ENCODE data around the gene ECHDC3.

The ECHDC3 gene

GRCh38 chr10:11719496-11720259 is 22.5 kb upstream of the ECHDC3 start:
- no peaks in the 10 kb centered on the region for H3K27me3 ChIP-seq (ENCODE audit: control insufficient read depth in 3 of 3, insufficient read depth in 3 of 3, low read depth in 1 of 3, low read length in 3 of 3)
- no peak for DNase-seq (ENCODE audit: low spot score)
- WGBS, 2 donors (ENCODE audit: extremely low coverage in 2 of 2, insufficient read length in 2 of 2, insufficient replicate concordance in 1 of 2) = no CpG with 5 or more reads among the region's 13 CpGs
- H3K18ac ChIP-seq (ENCODE audit: low read length) = no peak overlapping the region
- no peak overlapping the region for H2AK5ac ChIP-seq (ENCODE audit: low read depth, low read length)
- no peak overlapping the region for H2BK5ac ChIP-seq (ENCODE audit: low read length)
- peaks cover 0 to 4% of the 10 kb centered on the region in 2 donors for H3K9me3 ChIP-seq (replicated peaks in 1 of 2; ENCODE audit: control insufficient read depth in 2 of 2, insufficient read depth in 1 of 2, low read depth in 1 of 2, low read length in 2 of 2)
- H4K91ac ChIP-seq (ENCODE audit: low read depth, low read length, poor library complexity) = no peak overlapping the region
- no peak overlapping the region for H2AFZ ChIP-seq (ENCODE audit: low read length)
- no peak overlapping the region for H2BK120ac ChIP-seq (ENCODE audit: low read depth, low read length)
- H4K8ac ChIP-seq (ENCODE audit: low read depth, low read length) = no peak overlapping the region
- no peak overlapping the region for H3K14ac ChIP-seq (ENCODE audit: low read length)
- no peaks in the 10 kb centered on the region for H3K79me1 ChIP-seq (ENCODE audit: low read depth, low read length)
- no peak overlapping the region for H3K4me3 ChIP-seq (ENCODE audit: low read length in 2 of 2)
- no peak overlapping the region for H3K4me2 ChIP-seq (ENCODE audit: insufficient read depth, low read length, poor library complexity, severe bottlenecking)
- no peak overlapping the region for H3K9ac ChIP-seq (ENCODE audit: low read depth, low read length, poor library complexity)
- no peak overlapping the region for H2BK15ac ChIP-seq (ENCODE audit: low read length)
- H3K4ac ChIP-seq (ENCODE audit: low read length) = no peak overlapping the region
- H3K23ac ChIP-seq (ENCODE audit: low read depth, low read length, poor library complexity) = no peak overlapping the region
- no peaks in the 10 kb centered on the region for H3K36me3 ChIP-seq (replicated peaks in 1 of 2; ENCODE audit: control insufficient read depth in 2 of 2, insufficient read depth in 2 of 2, low read length in 2 of 2)
- no peaks in the 10 kb centered on the region for H3K4me1 ChIP-seq (ENCODE audit: control insufficient read depth in 2 of 2, insufficient read depth in 1 of 2, low read depth in 1 of 2, low read length in 2 of 2)
- no peak overlapping the region for H3K27ac ChIP-seq (replicated peaks; ENCODE audit: low read length)
- no peak overlapping the region for H2BK12ac ChIP-seq (ENCODE audit: low read length)

- Histone ChIP-seq H3K27me3 (ENCODE audit: control insufficient read depth in 3 of 3, insufficient read depth in 3 of 3, low read depth in 1 of 3, low read length in 3 of 3) (no peaks in the 10 kb centered on the region), H2BK12ac (ENCODE audit: low read length) (no peak overlapping the region), H3K4me1 (ENCODE audit: control insufficient read depth in 2 of 2, insufficient read depth in 1 of 2, low read depth in 1 of 2, low read length in 2 of 2) (no peaks in the 10 kb centered on the region), H3K79me1 (ENCODE audit: low read depth, low read length) (no peaks in the 10 kb centered on the region), H2BK15ac (ENCODE audit: low read length) (no peak overlapping the region), H3K14ac (ENCODE audit: low read length) (no peak overlapping the region), H3K23ac (ENCODE audit: low read depth, low read length, poor library complexity) (no peak overlapping the region), H3K27ac (replicated peaks; ENCODE audit: low read length) (no peak overlapping the region), H3K9me3 (replicated peaks in 1 of 2; ENCODE audit: control insufficient read depth in 2 of 2, insufficient read depth in 1 of 2, low read depth in 1 of 2, low read length in 2 of 2) (peaks cover 0 to 4% of the 10 kb centered on the region in 2 donors), H3K4me3 (ENCODE audit: low read length in 2 of 2) (no peak overlapping the region), H3K18ac (ENCODE audit: low read length) (no peak overlapping the region), H4K91ac (ENCODE audit: low read depth, low read length, poor library complexity) (no peak overlapping the region), H3K9ac (ENCODE audit: low read depth, low read length, poor library complexity) (no peak overlapping the region), H3K4me2 (ENCODE audit: insufficient read depth, low read length, poor library complexity, severe bottlenecking) (no peak overlapping the region), H2BK120ac (ENCODE audit: low read depth, low read length) (no peak overlapping the region), H2AK5ac (ENCODE audit: low read depth, low read length) (no peak overlapping the region), H3K36me3 (replicated peaks in 1 of 2; ENCODE audit: control insufficient read depth in 2 of 2, insufficient read depth in 2 of 2, low read length in 2 of 2) (no peaks in the 10 kb centered on the region), H3K4ac (ENCODE audit: low read length) (no peak overlapping the region), H2AFZ (ENCODE audit: low read length) (no peak overlapping the region), H4K8ac (ENCODE audit: low read depth, low read length) (no peak overlapping the region), H2BK5ac (ENCODE audit: low read length) (no peak overlapping the region)
- no CpG with 5 or more reads among the region's 11 CpGs for WGBS, 2 donors (ENCODE audit: extremely low coverage in 2 of 2, insufficient read length in 2 of 2, insufficient replicate concordance in 1 of 2)
- DNase-seq (ENCODE audit: low spot score) = no peak
Measured at GRCh38 chr10:11720260-11720741, 21.9 kb upstream of the ECHDC3 start.

- Histone ChIP-seq H3K9me3 (replicated peaks in 1 of 2; ENCODE audit: control insufficient read depth in 2 of 2, insufficient read depth in 1 of 2, low read depth in 1 of 2, low read length in 2 of 2) (peaks cover 0 to 2% of the 10 kb centered on the region in 2 donors), H3K9ac (ENCODE audit: low read depth, low read length, poor library complexity) (no peak overlapping the region), H4K8ac (ENCODE audit: low read depth, low read length) (no peak overlapping the region), H2AFZ (ENCODE audit: low read length) (no peak overlapping the region), H2BK120ac (ENCODE audit: low read depth, low read length) (no peak overlapping the region), H3K23ac (ENCODE audit: low read depth, low read length, poor library complexity) (no peak overlapping the region), H3K14ac (ENCODE audit: low read length) (no peak overlapping the region), H3K4me3 (ENCODE audit: low read length in 2 of 2) (no peak overlapping the region), H3K79me1 (ENCODE audit: low read depth, low read length) (no peaks in the 10 kb centered on the region), H3K4me1 (ENCODE audit: control insufficient read depth in 2 of 2, insufficient read depth in 1 of 2, low read depth in 1 of 2, low read length in 2 of 2) (no peaks in the 10 kb centered on the region), H4K91ac (ENCODE audit: low read depth, low read length, poor library complexity) (no peak overlapping the region), H2BK12ac (ENCODE audit: low read length) (no peak overlapping the region), H2BK5ac (ENCODE audit: low read length) (no peak overlapping the region), H3K4ac (ENCODE audit: low read length) (no peak overlapping the region), H3K4me2 (ENCODE audit: insufficient read depth, low read length, poor library complexity, severe bottlenecking) (no peak overlapping the region), H3K27me3 (ENCODE audit: control insufficient read depth in 3 of 3, insufficient read depth in 3 of 3, low read depth in 1 of 3, low read length in 3 of 3) (no peaks in the 10 kb centered on the region), H2AK5ac (ENCODE audit: low read depth, low read length) (no peak overlapping the region), H3K18ac (ENCODE audit: low read length) (no peak overlapping the region), H2BK15ac (ENCODE audit: low read length) (no peak overlapping the region), H3K27ac (replicated peaks; ENCODE audit: low read length) (no peak overlapping the region), H3K36me3 (replicated peaks in 1 of 2; ENCODE audit: control insufficient read depth in 2 of 2, insufficient read depth in 2 of 2, low read length in 2 of 2) (no peaks in the 10 kb centered on the region)
- no CpG with 5 or more reads among the region's 3 CpGs for WGBS, 2 donors (ENCODE audit: extremely low coverage in 2 of 2, insufficient read length in 2 of 2, insufficient replicate concordance in 1 of 2)
- DNase-seq (ENCODE audit: low spot score) = no peak
Measured at GRCh38 chr10:11721806-11722205, 20.4 kb upstream of the ECHDC3 start.

GRCh38 chr10:11723359-11723758 is 18.8 kb upstream of the ECHDC3 start:
- H3K18ac ChIP-seq (ENCODE audit: low read length) = no peak overlapping the region

More at GRCh38 chr10:11723359-11723758, 18.8 kb upstream of the ECHDC3 start:
- Histone ChIP-seq H2BK120ac (ENCODE audit: low read depth, low read length) (no peak overlapping the region), H3K9me3 (replicated peaks in 1 of 2; ENCODE audit: control insufficient read depth in 2 of 2, insufficient read depth in 1 of 2, low read depth in 1 of 2, low read length in 2 of 2) (no peaks in the 10 kb centered on the region), H3K9ac (ENCODE audit: low read depth, low read length, poor library complexity) (no peak overlapping the region), H4K91ac (ENCODE audit: low read depth, low read length, poor library complexity) (no peak overlapping the region), H2AK5ac (ENCODE audit: low read depth, low read length) (no peak overlapping the region), H2AFZ (ENCODE audit: low read length) (no peak overlapping the region), H3K4ac (ENCODE audit: low read length) (no peak overlapping the region), H3K4me3 (ENCODE audit: low read length in 2 of 2) (no peak overlapping the region), H3K23ac (ENCODE audit: low read depth, low read length, poor library complexity) (no peak overlapping the region), H3K27me3 (ENCODE audit: control insufficient read depth in 3 of 3, insufficient read depth in 3 of 3, low read depth in 1 of 3, low read length in 3 of 3) (no peaks in the 10 kb centered on the region), H4K8ac (ENCODE audit: low read depth, low read length) (no peak overlapping the region), H3K4me2 (ENCODE audit: insufficient read depth, low read length, poor library complexity, severe bottlenecking) (no peak overlapping the region), H2BK15ac (ENCODE audit: low read length) (no peak overlapping the region), H3K4me1 (ENCODE audit: control insufficient read depth in 2 of 2, insufficient read depth in 1 of 2, low read depth in 1 of 2, low read length in 2 of 2) (no peaks in the 10 kb centered on the region), H3K36me3 (replicated peaks in 1 of 2; ENCODE audit: control insufficient read depth in 2 of 2, insufficient read depth in 2 of 2, low read length in 2 of 2) (no peaks in the 10 kb centered on the region), H2BK5ac (ENCODE audit: low read length) (no peak overlapping the region), H3K79me1 (ENCODE audit: low read depth, low read length) (no peaks in the 10 kb centered on the region), H2BK12ac (ENCODE audit: low read length) (no peak overlapping the region), H3K27ac (replicated peaks; ENCODE audit: low read length) (no peak overlapping the region), H3K14ac (ENCODE audit: low read length) (no peak overlapping the region)
- WGBS, 2 donors (ENCODE audit: extremely low coverage in 2 of 2, insufficient read length in 2 of 2, insufficient replicate concordance in 1 of 2) = no CpG with 5 or more reads among the region's 5 CpGs
- no peak for DNase-seq (ENCODE audit: low spot score)

All from neuronal stem cell (in vitro differentiated cells).